HG02943 (cell line): ENCODE data around the gene CDC42BPB.

Experiments used
- ATAC-seq: cut with Tn5 transposase; IDR thresholded peaks from one replicate; pipeline ENCODE4 v1.9.1; 2021; ENCODE audit warnings: mild to moderate bottlenecking, low read depth, moderate library complexity; ENCODE audit not compliant: unreplicated experiment

Gene CDC42BPB

GRCh38 chr14:103057372-103058163 lies at the start of gene CDC42BPB:
Gene CDC42BPB (minus strand): TSS chr14:103057549. CDS start chr14:103057173, 376 bp downstream.
- ATAC-seq = peak; percentile 63

GRCh38 chr14:103105580-103106150 lies 48.3 kb upstream of the CDC42BPB start:
- ATAC-seq = no peak

GRCh38 chr14:103104654-103105452 lies 47.5 kb upstream of the CDC42BPB start:
- no peak for ATAC-seq

GRCh38 chr14:103104389-103104653 lies 47.0 kb upstream of the CDC42BPB start:
- ATAC-seq = no peak

GRCh38 chr14:103103461-103104388 lies 46.4 kb upstream of the CDC42BPB start:
- no peak for ATAC-seq

- no peak for ATAC-seq
These were observed 45.4 kb upstream of the CDC42BPB start for GRCh38 chr14:103102689-103103260.

- ATAC-seq = no peak
These were observed 44.8 kb upstream of the CDC42BPB start for GRCh38 chr14:103101963-103102688.

- ATAC-seq = no peak
These were observed 44.1 kb upstream of the CDC42BPB start for GRCh38 chr14:103101257-103101962.

- ATAC-seq = no peak
These were observed 43.2 kb upstream of the CDC42BPB start for GRCh38 chr14:103100281-103101121.

GRCh38 chr14:103099733-103100280 lies 42.5 kb upstream of the CDC42BPB start:
- no peak for ATAC-seq

- ATAC-seq = no peak
These were observed 41.9 kb upstream of the CDC42BPB start for GRCh38 chr14:103099081-103099732.

GRCh38 chr14:103097994-103098957 lies 40.9 kb upstream of the CDC42BPB start:
- ATAC-seq = no peak

GRCh38 chr14:103097244-103097993 lies 40.1 kb upstream of the CDC42BPB start:
- no peak for ATAC-seq

- ATAC-seq = no peak
These were observed 39.0 kb upstream of the CDC42BPB start for GRCh38 chr14:103096387-103096786.

- ATAC-seq = no peak
These were observed 37.9 kb upstream of the CDC42BPB start for GRCh38 chr14:103095210-103095778.
